ENCODE measurements around the gene ADNP2. TPM values are rescaled to one million over a fixed set of nuclear protein-coding genes. Genes with fewer than 3 reads are reported as not detected.

Gene ADNP2
- total RNA-seq, 3 donors from 2014 or later: 15.7 to 20.3 (median 20.1) TPM

- H3K27me3 ChIP-seq: no peaks in the 10 kb centered on the region
- H3K4me1 ChIP-seq: no peaks in the 10 kb centered on the region
- no peaks in the 10 kb centered on the region for H3K36me3 ChIP-seq
- TF ChIP-seq, protein P1, sequence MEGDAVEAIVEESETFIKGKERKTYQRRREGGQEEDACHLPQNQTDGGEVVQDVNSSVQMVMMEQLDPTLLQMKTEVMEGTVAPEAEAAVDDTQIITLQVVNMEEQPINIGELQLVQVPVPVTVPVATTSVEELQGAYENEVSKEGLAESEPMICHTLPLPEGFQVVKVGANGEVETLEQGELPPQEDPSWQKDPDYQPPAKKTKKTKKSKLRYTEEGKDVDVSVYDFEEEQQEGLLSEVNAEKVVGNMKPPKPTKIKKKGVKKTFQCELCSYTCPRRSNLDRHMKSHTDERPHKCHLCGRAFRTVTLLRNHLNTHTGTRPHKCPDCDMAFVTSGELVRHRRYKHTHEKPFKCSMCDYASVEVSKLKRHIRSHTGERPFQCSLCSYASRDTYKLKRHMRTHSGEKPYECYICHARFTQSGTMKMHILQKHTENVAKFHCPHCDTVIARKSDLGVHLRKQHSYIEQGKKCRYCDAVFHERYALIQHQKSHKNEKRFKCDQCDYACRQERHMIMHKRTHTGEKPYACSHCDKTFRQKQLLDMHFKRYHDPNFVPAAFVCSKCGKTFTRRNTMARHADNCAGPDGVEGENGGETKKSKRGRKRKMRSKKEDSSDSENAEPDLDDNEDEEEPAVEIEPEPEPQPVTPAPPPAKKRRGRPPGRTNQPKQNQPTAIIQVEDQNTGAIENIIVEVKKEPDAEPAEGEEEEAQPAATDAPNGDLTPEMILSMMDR (IDR thresholded peaks at IDR 0.05): peak; percentile 86 to 90 (median 87)
- TF ChIP-seq POLR2AphosphoS5 (IDR thresholded peaks at IDR 0.05): no peak
- H3K4me3 ChIP-seq: no peak overlapping the region
- H3K9me3 ChIP-seq: no peaks in the 10 kb centered on the region
- no peak overlapping the region for H3K27ac ChIP-seq
- DNase-seq (ENCODE audit: low spot score in 2 of 2): peak; percentile 71 to 78
- intact Hi-C loops (cut with DNase I; ENCODE audit: low total_unique reads): loop anchor here (2.0 kb wide), 1 partner anchor 39 kb away; no protein-coding TSS in a partner anchor
These were observed 48.8 kb downstream of the ADNP2 start for GRCh38 chr18:80157708-80158343.

GRCh38 chr18:80158365-80158764 lies 49.3 kb downstream of the ADNP2 start:
- DNase-seq (ENCODE audit: low spot score in 2 of 2): no peak
- H3K36me3 ChIP-seq: no peaks in the 10 kb centered on the region
- no peaks in the 10 kb centered on the region for H3K9me3 ChIP-seq
- no peak overlapping the region for H3K27ac ChIP-seq
- TF ChIP-seq, protein P1 (IDR thresholded peaks at IDR 0.05): no peak
- no peak for TF ChIP-seq POLR2AphosphoS5 (IDR thresholded peaks at IDR 0.05)
- TF ChIP-seq POLR2A (IDR thresholded peaks at IDR 0.05): no peak
- intact Hi-C loops (cut with DNase I; ENCODE audit: low total_unique reads): loop anchor here (2.0 kb wide), 1 partner anchor 40 kb away; no protein-coding TSS in a partner anchor
- H3K4me1 ChIP-seq: no peaks in the 10 kb centered on the region
- no peak overlapping the region for H3K4me3 ChIP-seq
- H3K27me3 ChIP-seq: no peaks in the 10 kb centered on the region

GRCh38 chr18:80159713-80160636 lies 50.9 kb downstream of the ADNP2 start:
- intact Hi-C loops (cut with DNase I; ENCODE audit: low total_unique reads): loop anchor here (2.0 kb wide), 1 partner anchor 41 kb away; no protein-coding TSS in a partner anchor
- Histone ChIP-seq H3K4me3 (peak overlapping the region in 1 of 3 donors; percentile 10), H3K27me3 (no peaks in the 10 kb centered on the region), H3K9me3 (no peaks in the 10 kb centered on the region), H3K27ac (no peak overlapping the region), H3K36me3 (no peaks in the 10 kb centered on the region), H3K4me1 (no peaks in the 10 kb centered on the region)
- DNase-seq (ENCODE audit: low spot score in 2 of 2): no peak
- TF ChIP-seq POLR2A (IDR thresholded peaks at IDR 0.05): no peak
- TF ChIP-seq, protein P1 (IDR thresholded peaks at IDR 0.05): peak in 1 of 3 donors; percentile 38

- Histone ChIP-seq H3K4me1 (no peaks in the 10 kb centered on the region), H3K27me3 (no peaks in the 10 kb centered on the region), H3K4me3 (no peak overlapping the region), H3K36me3 (no peaks in the 10 kb centered on the region), H3K27ac (no peak overlapping the region), H3K9me3 (no peaks in the 10 kb centered on the region)
- TF ChIP-seq POLR2AphosphoS5 (IDR thresholded peaks at IDR 0.05): no peak
- no peak for TF ChIP-seq POLR2A (IDR thresholded peaks at IDR 0.05)
- TF ChIP-seq, protein P1 (IDR thresholded peaks at IDR 0.05): no peak
- DNase-seq (ENCODE audit: low spot score in 2 of 2): no peak
- intact Hi-C loops (cut with DNase I; ENCODE audit: low total_unique reads): no loop called here
These were observed 52.8 kb downstream of the ADNP2 start for GRCh38 chr18:80161781-80162417.
